Stimulated activated CD8-positive, alpha-beta memory T cell treated with anti-CD3 and anti-CD28 coated beads, Interleukin-12 subunit alpha, Interleukin-12 subunit beta, amount 100 ng/mL, for 4 hours (primary cell): Measurements from ENCODE around the gene VASH2.
"Not testable (repeated sequence)": the region's sequence is repeated elsewhere in the genome, so short reads cannot be mapped to it uniquely, and the experiment has no call there.

Experiments
- DNase-seq: peaks from one replicate; pipeline ENCODE4 v3.0.0-alpha.2; 2020; ENCODE audit warnings: low read depth

Gene VASH2

DNA sequence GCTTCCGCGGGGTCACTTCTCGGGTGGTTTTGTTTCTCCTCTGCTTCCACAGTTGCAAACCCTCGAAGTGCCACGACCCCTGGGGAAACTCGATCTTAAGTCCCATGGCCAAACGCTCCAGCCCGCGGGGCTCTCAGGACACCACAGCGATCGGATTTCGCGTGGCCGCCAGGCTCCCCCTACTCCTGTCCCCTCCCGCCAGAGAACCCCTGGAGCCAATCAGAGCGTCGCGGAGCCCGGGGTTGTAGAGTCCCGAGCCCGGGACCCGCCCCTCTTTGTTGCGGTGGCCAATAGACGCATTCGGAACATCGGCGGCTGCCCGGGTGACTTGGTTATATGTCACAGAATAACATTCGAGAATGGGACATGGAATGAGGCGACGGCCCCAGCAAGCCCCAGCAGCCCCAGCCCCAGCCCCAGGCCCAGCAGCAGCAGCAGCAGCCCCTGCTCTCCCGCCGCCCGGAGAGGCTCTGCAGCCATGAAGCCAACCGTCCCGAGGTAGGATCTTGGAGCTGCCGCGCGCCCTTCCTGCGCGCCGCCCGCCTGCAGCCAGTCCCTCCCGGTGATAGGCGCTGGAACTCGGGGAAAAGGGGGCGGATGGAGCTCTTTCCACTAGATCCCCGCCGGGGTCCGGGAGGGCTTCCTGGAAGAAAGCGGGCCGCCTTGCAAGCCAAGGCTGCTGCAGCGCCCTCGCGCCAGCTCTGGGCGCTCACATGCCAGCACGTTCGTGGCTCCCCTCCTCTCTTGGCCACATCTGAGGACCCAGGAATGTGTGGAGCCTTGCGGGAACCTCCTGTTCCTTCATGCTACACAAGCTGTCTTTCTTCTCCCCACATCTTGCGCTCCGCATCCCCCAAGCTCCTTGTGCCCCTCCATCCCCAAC, at the start of gene VASH2:
TSS of gene VASH2 (plus strand) at position 299 of the 883 bp plus-strand sequence. CDS start 1,002 bp downstream, outside the sequence.
- DNase-seq, result peak; percentile 5

DNA sequence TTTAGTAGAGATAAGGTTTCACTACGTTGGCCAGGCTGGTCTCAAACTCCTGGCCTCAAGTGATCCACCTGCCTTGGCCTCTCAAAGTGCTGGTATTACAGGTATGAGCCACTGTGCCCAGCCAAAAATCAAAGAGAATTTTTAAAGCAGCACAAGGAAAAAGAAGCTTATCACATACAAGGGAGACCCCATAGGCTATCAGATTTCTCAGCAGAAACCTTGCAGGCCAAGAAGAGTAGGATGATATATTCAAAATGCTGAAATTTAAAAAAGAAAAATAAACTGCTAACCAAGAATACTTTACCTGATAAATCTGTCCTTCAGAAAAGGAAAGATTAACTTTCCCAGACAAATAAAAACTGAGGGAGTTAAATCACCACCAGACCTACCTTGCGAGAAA, 49.1 kb upstream of the VASH2 start:
- no peak for DNase-seq

DNA sequence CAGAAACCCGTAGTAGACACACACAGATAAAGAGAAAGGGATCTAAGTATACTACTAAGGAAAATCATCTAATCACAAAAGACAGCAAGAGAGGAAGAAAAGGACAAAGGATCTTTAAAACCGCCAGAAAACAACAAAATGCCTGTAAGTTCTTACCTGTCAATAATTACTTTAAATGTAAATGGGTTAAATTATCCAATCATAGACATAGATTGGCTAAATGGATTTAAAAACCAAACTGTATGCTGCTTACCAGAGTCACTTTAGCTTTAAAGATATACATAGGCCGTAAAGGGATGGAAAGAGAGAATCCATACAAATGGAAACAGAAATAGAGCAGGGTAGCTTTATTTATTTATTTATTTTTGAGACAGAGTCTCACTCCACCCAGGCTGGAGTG, 48.3 kb upstream of the VASH2 start:
- no peak for DNase-seq

DNA sequence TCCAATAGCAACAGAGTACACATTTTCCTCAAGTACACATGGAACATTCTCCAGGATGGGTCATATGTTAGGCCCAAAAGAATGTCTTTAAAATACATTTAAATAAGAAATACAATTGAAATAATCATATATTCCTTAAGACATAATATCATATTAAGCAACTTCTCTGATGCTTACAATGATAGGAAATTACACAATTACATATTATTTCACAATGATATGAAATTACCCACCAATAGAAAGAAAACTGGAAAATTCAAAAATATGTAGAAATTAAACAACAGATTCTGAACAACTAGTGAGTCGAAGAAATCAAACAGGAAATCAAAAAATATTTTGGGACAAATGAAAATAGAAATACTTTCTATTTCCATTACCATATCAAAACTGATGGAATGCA, 46.7 kb upstream of the VASH2 start:
- no peak for DNase-seq

DNA sequence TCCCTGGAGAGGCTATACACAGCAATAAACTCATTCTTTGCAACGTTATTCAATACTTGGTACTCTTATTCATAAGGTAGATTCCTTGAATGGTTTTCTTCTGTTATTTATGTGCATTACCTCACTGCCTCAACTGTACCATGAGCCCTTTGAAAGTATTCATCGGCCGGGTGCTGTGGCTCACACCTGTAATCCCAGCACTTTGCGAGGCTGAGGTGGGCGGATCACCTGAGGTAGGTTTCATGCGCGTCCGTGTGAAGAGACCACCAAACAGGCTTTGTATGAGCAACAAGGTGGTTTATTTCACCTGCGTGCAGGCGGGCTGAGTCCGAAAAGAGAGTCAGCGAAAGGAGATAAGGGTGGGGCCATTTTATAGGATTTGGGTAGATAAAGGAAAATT, 42.3 kb upstream of the VASH2 start:
- not testable (repeated sequence) for DNase-seq

DNA sequence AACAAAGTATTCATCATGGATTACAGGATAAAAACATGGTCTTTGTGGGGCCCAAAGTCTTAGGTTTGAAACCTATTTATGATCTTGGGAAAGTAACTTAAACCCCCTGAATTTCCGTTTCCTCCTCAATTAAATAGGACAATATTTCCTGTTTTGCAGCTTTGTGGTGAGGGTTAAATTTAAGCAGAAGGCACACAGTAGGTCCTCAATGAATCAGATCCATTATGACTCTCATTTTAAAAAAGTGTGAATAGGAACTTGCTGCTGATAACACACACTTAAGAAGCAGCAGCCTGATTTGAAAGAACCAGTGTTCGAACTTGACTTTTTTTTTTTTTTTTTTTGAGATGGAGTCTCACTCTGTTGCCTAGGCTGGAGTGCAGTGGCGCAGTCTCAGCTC, 41.4 kb upstream of the VASH2 start:
- DNase-seq, result no peak

DNA sequence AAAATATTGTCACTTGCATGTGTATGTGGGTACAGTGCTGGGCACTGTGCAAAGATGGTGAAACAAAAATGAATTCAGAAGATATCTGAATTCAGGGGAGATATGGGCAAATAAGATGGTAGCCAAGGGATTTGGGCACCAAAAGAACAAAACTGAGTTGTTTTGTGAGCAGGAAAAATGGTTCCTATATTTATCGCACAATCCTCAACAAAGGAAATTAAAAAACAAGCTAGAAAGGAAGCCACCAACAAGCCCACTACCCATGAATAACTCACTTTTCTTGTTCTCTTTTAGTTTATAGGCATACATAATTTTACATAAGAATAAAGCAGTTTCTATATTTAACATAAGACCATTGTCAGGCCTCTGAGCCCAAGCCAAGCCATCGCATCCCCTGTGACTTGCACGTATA, 40.7 kb upstream of the VASH2 start:
- DNase-seq, result no peak

DNA sequence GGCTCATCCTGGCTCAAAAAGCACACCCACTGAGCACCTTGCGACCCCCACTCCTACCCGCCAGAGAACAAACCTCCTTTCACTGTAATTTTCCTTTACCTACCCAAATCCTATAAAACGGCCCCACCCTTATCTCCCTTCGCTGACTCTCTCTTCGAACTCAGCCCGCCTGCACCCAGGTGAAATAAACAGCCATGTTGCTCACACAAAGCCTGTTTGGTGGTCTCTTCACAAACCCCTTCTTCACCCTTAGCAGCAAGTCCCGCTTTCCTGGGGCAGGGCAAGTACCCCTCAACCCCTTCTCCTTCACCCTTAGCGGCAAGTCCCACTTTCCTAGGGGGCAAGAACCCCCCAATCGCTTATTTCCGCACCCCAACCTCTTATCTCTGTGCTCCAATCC, 40.1 kb upstream of the VASH2 start:
- DNase-seq, result not testable (repeated sequence)

DNA sequence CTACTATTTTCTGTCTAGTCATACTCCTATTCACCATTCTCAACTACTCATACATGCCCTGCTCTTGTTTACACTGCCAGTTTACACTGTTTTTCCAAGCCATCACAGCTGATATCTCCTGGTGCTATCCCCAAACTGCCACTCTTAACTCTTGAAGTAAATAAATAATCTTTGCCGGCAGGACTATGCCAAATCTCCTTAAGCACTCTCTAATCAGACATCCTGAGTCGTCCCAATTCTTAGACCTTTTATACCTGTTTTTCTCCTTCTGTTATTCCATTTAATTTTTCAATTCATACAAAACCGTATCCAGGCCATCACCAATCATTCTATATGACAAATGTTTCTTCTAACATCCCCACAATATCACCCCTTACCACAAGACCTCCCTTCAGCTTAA, 36.7 kb upstream of the VASH2 start:
- DNase-seq, result not testable (repeated sequence)

DNA sequence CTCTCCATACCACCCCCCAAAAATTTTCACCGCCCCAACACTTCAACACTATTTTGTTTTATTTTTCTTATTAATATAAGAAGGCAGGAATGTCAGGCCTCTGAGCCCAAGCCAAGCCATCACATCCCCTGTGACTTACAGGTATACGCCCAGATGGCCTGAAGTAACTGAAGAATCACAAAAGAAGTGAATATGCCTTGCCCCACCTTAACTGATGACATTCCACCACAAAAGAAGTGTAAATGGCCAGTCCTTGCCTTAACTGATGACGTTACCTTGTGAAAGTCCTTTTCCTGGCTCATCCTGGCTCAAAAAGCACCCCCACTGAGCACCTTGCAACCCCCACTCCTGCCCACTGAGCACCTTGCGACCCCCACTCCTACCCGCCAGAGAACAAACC, 36.2 kb upstream of the VASH2 start:
- not testable (repeated sequence) for DNase-seq

DNA sequence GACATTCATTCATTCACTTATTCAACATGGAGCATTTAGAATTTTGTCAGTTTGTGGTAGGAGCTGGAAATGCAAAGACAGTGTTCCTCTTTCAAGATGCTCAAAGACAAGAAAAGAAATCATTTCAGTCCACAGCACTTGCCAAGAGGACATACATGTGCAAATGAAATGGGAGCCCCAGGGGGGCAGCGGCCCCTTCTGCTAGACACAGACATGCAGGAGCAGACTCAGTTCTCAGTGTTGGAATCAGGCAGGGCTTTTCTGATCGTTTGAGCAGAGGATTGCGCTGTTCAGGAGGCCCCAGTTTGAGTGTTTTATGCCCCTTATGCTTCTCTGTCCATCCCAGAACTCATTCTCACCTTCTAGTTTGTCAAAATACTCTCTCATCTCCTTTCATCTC, 35.6 kb upstream of the VASH2 start:
- DNase-seq, result no peak

DNA sequence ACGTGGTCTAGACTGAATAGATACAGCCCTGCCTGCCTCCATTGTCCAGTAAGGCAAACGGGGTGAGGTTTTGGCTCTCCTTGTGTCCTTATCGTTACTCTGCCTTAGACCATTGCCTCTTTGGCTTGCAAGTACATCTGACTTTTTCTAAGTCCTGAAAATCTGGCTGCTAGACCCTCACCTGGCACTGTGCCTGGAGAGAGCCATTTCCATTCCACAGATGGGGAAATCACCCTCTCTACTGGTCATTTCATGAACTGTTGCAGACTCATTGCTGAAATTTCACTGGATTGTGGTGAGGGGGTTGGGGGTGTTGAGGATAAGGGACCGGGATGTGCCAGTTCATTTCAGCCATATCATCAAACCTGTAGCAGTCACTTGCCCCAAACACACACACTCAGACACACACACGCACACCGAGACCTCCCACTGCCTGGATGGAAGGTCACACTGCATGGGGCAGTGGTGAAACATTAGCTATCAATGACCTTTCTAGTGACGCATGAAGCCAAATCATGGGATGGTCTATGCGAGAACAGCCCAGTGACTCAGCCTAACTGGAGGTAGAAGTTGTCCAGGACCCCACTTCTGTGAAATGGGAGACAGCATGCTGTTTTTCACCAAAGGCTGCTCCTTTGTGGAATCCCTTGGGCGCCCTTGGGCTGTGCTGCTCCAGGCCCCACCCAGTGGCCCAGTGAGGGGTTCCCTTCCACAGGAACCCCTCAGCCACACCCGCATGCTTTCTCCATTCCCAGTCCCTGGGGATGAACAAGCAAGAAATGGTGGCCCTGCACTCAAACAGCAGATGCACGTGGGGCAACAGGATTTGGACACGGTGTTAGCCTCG, 34.9 kb upstream of the VASH2 start:
- DNase-seq, result no peak

DNA sequence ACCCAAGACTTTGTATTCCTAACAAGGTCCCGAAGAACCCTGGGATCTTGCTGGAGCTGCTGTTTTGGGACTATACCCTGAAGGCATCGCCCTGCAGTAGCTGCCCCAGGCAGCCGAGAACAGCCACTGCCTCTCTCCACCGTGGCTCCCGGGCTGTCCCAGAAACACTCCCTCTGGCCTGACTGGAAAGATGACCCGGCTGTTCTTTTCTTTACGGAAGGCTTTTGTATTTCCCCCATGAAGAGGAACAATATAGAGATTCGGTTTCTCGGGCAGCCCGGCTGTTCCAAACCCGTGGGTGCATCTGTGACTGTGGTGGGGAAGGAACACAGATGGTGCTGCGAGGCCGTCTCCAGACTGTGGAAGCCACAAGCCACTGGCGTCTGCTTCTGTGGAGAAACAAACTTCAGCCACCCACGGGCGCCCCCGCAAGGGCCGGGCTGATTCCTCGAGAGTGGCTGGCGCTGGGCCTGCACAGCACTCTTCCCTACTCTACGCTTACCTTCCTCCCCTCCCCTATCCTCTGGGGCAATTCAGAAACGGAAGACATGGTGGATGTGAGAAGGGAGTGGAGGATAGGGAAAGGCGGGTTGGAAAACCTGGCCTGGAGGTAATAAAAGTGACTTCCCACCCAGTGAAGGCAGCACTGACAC, 33.7 kb upstream of the VASH2 start:
- no peak for DNase-seq

DNA sequence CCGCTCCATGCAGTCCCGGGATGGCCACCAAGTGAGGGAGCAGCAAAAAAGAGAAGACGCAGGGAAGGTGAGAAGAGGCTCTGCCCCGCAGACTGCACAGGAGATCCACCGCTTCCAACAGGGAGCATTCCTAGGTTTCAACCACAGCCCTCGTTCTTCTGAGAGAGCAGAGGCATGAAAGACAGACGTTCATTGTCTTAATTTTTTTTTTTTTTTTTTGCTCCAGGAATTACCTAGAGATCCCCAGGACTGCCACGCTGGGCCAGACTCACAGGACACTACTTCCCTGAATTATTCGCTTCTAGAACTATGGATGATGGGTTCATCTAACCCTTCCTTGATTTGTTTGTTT, 33.2 kb upstream of the VASH2 start:
- DNase-seq, result no peak

DNA sequence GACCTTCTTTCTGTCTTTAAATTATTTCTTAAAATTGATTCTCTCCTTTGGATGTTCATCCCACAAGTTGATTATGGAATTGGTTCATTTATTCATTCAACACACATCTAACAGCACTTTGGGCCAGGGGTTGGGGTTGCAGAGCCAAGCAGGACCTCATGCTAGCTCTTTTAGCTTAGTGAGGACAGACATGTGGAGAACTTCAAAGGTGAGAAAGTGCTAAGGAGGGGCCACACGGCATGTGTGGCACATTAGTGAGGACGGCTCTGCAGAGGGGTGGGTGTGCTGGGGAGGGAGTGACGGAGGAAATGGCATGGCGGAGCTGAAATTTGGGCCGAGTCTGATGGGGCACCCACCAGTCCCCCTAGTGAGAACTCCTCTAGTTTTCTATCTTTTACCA, 32.5 kb upstream of the VASH2 start:
- DNase-seq, result no peak

DNA sequence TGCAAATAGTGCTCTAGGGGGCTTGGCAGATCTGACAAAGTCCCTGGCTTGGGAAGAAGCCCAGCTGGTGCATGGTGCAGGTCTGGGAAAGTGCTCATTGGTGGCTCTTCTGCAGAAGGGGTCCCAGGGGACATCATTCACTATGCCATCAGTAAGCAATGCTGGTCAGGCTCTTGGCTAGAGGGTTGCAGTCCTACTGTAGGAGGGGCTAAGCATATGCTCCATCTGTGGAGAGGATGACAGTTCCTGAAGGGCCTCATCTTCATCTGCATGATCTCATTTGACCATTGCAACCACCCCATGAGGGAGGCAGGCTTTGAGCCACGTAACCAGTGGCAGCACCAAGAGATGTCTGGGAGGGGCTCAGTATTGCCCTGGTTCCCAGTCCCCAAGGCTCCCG, 31.5 kb upstream of the VASH2 start:
- no peak for DNase-seq

DNA sequence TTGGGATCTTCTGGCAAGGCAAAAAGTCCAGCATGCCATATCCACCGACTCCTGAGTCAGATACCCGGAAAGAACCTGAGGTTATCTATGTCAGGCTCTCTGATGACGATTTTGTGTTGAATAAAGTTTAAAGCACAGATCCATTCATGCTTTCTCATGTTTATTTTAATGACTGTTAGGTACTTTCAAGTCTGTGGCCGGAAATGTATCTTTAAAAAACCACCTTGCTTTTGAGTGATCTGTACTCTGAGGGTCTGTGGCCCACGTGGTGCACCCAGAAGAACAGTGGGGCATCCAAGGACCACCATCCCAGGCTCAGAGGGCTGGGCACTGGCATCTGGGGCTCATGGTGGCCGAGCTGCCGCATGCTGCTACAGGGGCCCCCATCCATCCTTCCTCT, 30.1 kb upstream of the VASH2 start:
- no peak for DNase-seq

DNA sequence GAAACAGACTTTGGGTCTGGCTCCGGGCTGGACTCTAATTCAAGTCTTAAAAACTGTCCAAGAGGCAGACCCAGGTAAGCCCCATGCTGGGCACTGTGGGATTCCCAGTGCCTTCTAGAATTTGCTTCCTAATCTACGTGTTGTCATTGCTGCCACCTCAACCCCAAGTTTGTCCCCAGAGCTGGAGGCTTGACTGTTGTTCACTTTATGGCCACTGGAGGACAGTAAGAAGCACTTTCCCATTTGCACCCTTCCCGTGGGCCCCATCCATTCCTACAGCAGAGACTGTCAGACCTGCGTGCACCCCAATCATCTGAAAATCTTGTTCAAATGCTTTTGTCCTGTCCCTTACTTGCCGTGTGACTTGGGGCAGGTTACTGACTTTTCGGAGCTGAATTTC, 29.4 kb upstream of the VASH2 start:
- no peak for DNase-seq

DNA sequence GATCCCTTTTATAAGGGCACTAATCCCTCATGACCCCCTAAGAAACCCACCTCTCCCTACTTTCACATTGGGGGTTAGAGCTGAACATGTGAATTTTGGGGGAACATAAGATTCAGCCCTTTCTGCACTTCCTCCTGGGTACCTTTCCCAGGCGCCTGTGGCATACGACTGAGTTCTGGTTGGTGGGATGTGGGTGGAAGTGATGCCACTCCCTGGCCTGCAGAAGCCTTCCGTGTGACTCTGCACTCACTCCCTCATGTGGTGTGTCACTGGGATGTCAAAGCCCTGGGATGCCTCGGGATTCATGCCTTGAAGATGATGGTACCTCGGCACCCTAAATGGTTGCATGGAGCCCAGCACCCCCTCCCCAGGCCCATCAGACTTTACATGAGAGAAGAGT, 28.3 kb upstream of the VASH2 start:
- DNase-seq, result no peak

DNA sequence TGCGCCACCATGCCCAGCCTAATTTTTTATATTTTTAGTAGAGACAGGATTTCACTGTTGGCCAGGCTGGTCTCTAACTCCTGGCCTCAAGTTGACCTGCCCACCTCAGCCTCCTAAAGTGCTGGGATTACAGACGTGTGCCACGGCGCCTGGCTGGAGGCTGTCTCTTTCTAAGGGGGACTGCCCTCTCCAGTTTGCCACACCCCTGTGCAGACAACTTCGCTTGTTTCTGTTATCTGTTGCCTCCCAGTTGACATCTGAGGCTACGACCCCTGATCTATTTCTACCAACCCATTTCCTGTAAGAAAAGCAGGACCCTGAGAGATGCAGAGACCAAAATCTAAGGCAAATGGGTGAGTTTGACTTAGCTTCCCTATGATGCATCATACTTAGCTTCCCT, 24.0 kb upstream of the VASH2 start:
- DNase-seq, result no peak

DNA sequence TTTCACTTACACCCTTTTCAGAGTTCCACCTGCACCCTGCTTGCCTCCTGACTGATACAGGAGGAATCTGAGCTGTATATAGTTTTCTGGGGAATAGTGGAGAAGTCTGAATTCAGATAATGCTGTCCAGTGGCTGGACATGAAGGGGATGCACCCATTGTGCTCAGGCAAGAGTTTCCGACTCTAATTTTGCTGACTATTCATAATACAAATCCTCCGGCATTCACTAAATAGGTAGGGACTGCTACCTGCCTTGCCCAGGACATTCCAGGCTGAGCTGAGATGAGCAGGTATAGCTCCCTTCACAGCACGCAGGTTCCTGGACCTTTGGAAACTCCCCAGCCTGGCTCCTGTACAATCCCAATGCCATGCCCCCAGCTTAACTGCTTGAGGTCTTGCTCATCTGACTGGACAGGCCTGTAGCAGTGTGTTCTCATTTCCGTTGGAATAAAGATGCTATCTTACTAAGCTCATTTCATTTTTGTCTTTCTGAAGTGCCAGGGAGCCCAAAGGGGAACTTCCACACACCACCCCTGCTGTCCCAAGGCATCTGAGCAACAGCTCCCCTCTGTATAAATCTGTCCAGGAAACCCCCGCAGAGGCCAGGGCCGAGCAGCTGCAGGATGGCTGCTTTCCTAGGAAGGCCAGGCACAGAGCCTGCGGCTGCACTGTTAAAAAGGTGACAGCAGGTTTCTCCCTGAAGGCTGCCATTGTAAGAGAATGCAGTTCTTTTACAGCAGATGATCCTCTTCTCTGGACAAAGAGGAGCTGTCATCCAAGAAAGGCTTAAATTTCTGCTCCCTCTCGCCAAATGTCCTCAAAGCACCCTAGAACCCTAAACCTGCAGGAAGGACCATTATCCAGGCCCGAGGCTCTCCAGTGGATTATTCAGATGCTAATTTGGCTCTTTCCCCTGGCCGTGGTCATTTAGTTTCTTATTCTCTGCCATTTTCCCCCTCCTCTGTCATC, 21.7 kb upstream of the VASH2 start:
- no peak for DNase-seq
